HEK293 (cell line): Measurements from ENCODE around the gene VKORC1.

ENCODE experiments used
- GFI1B ChIP-seq: fragments of 450-650 bp; formaldehyde crosslinking; IDR thresholded peaks from 2 replicates; pipeline ENCODE4 v1.5.1; 2016; ENCODE audit warnings: missing biosample characterization, missing genetic modification characterization
- KLF8 ChIP-seq: fragments of 450-650 bp; formaldehyde crosslinking; IDR thresholded peaks from 2 replicates; pipeline ENCODE4 v1.5.1; 2016; ENCODE audit warnings: missing biosample characterization, missing genetic modification characterization
- RBAK ChIP-seq: fragments of 450-650 bp; formaldehyde crosslinking; IDR thresholded peaks from 2 replicates; pipeline ENCODE4 v1.5.1; 2016; ENCODE audit warnings: missing biosample characterization, missing genetic modification characterization
- SP2 ChIP-seq: fragments of 450-650 bp; formaldehyde crosslinking; IDR thresholded peaks from 2 replicates; pipeline ENCODE4 v1.5.1; 2016; ENCODE audit warnings: missing biosample characterization, missing genetic modification characterization
- SP7 ChIP-seq: fragments of 450-650 bp; formaldehyde crosslinking; IDR thresholded peaks from 2 replicates; pipeline ENCODE4 v1.5.1; 2016; ENCODE audit warnings: missing biosample characterization, missing genetic modification characterization
- YY1 ChIP-seq: fragments of 450-650 bp; formaldehyde crosslinking; IDR thresholded peaks from 2 replicates; pipeline ENCODE4 v1.5.1; 2018; ENCODE audit warnings: missing biosample characterization, missing genetic modification characterization
- ZBTB17 ChIP-seq: fragments of 450-650 bp; formaldehyde crosslinking; IDR thresholded peaks from 2 replicates; pipeline ENCODE4 v1.5.1; 2016; ENCODE audit warnings: missing biosample characterization, missing genetic modification characterization
- ZNF157 ChIP-seq: fragments of 450-650 bp; formaldehyde crosslinking; IDR thresholded peaks from 2 replicates; pipeline ENCODE4 v1.5.1; 2016; ENCODE audit warnings: missing biosample characterization, missing genetic modification characterization
- ZNF174 ChIP-seq: fragments of 450-650 bp; formaldehyde crosslinking; IDR thresholded peaks from 2 replicates; pipeline ENCODE4 v1.5.0; 2017; ENCODE audit warnings: missing biosample characterization, mild to moderate bottlenecking, missing genetic modification characterization
- ZNF24 ChIP-seq: fragments of 450-650 bp; formaldehyde crosslinking; IDR thresholded peaks from 2 replicates; pipeline ENCODE4 v1.5.1; 2016; ENCODE audit warnings: missing biosample characterization, missing genetic modification characterization
- ZNF248 ChIP-seq: fragments of 450-650 bp; formaldehyde crosslinking; IDR thresholded peaks from 2 replicates; pipeline ENCODE4 v1.5.1; 2017; ENCODE audit warnings: missing biosample characterization, missing genetic modification characterization
- ZNF274 ChIP-seq, 2 experiments: fragments of 200-500 bp in 1 of 2; fragments of 450-650 bp in 1 of 2; sonication (Bioruptor generic) in 1 of 2; formaldehyde crosslinking in 1 of 2; IDR thresholded peaks; 2 replicates each; pipeline versions ENCODE4 v1.5.1 to v1.6.1; 2014 to 2016; ENCODE audit warnings: borderline replicate concordance in 1 of 2, inconsistent platforms in 1 of 2, low read length in 1 of 2, missing biosample characterization in 1 of 2, missing genetic modification characterization in 1 of 2
- ZNF302 ChIP-seq: fragments of 450-650 bp; formaldehyde crosslinking; IDR thresholded peaks from 2 replicates; pipeline ENCODE4 v1.5.1; 2016; ENCODE audit warnings: missing biosample characterization, missing genetic modification characterization, low read depth
- ZNF366 ChIP-seq: fragments of 450-650 bp; formaldehyde crosslinking; conservative IDR thresholded peaks from 2 replicates; pipeline ENCODE4 v1.5.1; 2016; ENCODE audit warnings: missing biosample characterization, missing genetic modification characterization
- ZNF529 ChIP-seq: fragments of 450-650 bp; formaldehyde crosslinking; IDR thresholded peaks from 2 replicates; pipeline ENCODE4 v1.5.1; 2017; ENCODE audit warnings: missing genetic modification characterization, missing biosample characterization; ENCODE audit not compliant: insufficient replicate concordance
- ZNF549 ChIP-seq: fragments of 450-650 bp; IDR thresholded peaks from 2 replicates; pipeline ENCODE4 v1.5.1; 2018; ENCODE audit warnings: missing biosample characterization, missing genetic modification characterization, mild to moderate bottlenecking, inconsistent platforms, moderate library complexity
- ZNF600 ChIP-seq: fragments of 450-650 bp; formaldehyde crosslinking; IDR thresholded peaks from 2 replicates; pipeline ENCODE4 v1.5.1; 2016; ENCODE audit warnings: missing biosample characterization, missing genetic modification characterization
- ZNF629 ChIP-seq: fragments of 450-650 bp; formaldehyde crosslinking; IDR thresholded peaks from 2 replicates; pipeline ENCODE4 v1.5.1; 2017; ENCODE audit warnings: missing biosample characterization, missing genetic modification characterization
- ZNF660 ChIP-seq: fragments of 450-650 bp; IDR thresholded peaks from 2 replicates; pipeline ENCODE4 v1.5.1; 2018; ENCODE audit warnings: missing biosample characterization, mild to moderate bottlenecking, missing genetic modification characterization
- ZNF747 ChIP-seq: fragments of 450-650 bp; formaldehyde crosslinking; IDR thresholded peaks from 2 replicates; pipeline ENCODE4 v1.5.1; 2016; ENCODE audit warnings: missing biosample characterization, missing genetic modification characterization
- ZNF777 ChIP-seq: fragments of 450-650 bp; formaldehyde crosslinking; IDR thresholded peaks from 2 replicates; pipeline ENCODE4 v1.5.1; 2017; ENCODE audit warnings: missing biosample characterization, missing genetic modification characterization, borderline replicate concordance
- ZSCAN30 ChIP-seq: fragments of 450-650 bp; IDR thresholded peaks from 2 replicates; pipeline ENCODE4 v1.5.1; 2018; ENCODE audit warnings: missing biosample characterization, mild to moderate bottlenecking, missing genetic modification characterization, moderate library complexity
- ZXDB ChIP-seq: fragments of 450-650 bp; formaldehyde crosslinking; IDR thresholded peaks from 2 replicates; pipeline ENCODE4 v1.5.1; 2016; ENCODE audit warnings: missing biosample characterization, missing genetic modification characterization
- TF ChIP-seq, protein P1 (sequence below): fragments of 450-650 bp; formaldehyde crosslinking; IDR thresholded peaks from 2 replicates; pipeline ENCODE4 v1.5.1; 2016; ENCODE audit warnings: missing biosample characterization, missing genetic modification characterization
- TF ChIP-seq, protein P2 (sequence below): fragments of 450-650 bp; formaldehyde crosslinking; IDR thresholded peaks from 2 replicates; pipeline ENCODE4 v1.5.1; 2016; ENCODE audit warnings: missing biosample characterization, missing genetic modification characterization, low read depth
- TF ChIP-seq, protein P3 (sequence below): fragments of 450-650 bp; formaldehyde crosslinking; IDR thresholded peaks from 2 replicates; pipeline ENCODE4 v1.5.1; 2016; ENCODE audit warnings: missing biosample characterization, missing genetic modification characterization
- TF ChIP-seq, protein P4 (sequence below): fragments of 450-650 bp; formaldehyde crosslinking; IDR thresholded peaks from 2 replicates; pipeline ENCODE4 v1.5.1; 2017; ENCODE audit warnings: missing biosample characterization, missing genetic modification characterization
- TF ChIP-seq, protein P5 (sequence below): fragments of 450-650 bp; formaldehyde crosslinking; IDR thresholded peaks from 2 replicates; pipeline ENCODE4 v1.5.1; 2016; ENCODE audit warnings: missing biosample characterization, missing genetic modification characterization
- TF ChIP-seq, protein P6 (sequence below): fragments of 450-650 bp; formaldehyde crosslinking; IDR thresholded peaks from 2 replicates; pipeline ENCODE4 v1.5.1; 2016; ENCODE audit warnings: missing biosample characterization, missing genetic modification characterization
- TF ChIP-seq, protein P7 (sequence below): fragments of 450-650 bp; formaldehyde crosslinking; IDR thresholded peaks from 2 replicates; pipeline ENCODE4 v1.5.1; 2016; ENCODE audit warnings: missing biosample characterization, missing genetic modification characterization

VKORC1 gene

DNA sequence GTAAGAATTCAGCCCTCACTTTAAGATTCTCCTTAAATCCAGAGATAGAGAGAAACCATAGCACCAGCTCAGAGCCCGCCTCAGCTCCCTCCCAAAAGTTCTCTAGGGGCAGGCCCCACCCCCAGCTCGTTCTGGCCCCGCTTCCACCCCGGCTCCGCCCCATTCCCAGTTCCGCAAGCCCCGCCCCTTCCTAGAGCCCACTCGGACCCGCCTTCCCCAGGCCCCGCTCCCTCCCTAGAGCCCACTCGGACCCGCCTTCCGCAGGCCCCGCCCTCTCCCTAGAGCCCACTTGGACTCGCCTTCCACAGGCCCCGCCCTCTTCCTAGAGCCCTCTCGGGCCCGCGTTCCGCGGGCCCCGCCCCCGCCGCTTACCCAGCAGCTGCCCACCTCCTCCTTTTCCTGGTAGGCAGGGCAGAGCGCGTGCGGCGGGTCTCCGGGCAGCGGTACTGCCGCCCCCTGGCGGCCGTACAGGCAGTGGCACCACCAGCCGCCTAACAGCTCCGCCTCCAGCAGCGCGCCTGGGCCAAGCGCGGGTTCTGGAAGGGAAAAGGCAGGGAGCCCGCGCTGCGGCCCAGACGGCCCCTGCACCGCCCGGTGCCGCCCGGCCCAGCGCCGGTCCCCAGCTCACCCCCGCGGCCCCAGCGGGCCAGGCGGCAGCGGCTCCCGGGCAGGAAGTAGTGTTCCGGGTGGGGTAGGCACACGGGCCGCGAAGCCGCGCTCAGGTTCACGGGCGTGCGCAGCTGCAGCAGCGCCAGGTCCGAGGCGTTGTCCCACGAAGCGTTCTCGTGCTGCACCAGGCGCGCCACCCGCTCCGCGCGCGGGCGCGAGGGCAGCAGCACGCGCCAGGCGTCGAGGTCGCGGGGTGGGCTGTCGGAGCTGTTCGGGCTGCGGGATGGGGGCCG lies 47.8 kb upstream of the VKORC1 start (continued):
- TF ChIP-seq, protein P1, sequence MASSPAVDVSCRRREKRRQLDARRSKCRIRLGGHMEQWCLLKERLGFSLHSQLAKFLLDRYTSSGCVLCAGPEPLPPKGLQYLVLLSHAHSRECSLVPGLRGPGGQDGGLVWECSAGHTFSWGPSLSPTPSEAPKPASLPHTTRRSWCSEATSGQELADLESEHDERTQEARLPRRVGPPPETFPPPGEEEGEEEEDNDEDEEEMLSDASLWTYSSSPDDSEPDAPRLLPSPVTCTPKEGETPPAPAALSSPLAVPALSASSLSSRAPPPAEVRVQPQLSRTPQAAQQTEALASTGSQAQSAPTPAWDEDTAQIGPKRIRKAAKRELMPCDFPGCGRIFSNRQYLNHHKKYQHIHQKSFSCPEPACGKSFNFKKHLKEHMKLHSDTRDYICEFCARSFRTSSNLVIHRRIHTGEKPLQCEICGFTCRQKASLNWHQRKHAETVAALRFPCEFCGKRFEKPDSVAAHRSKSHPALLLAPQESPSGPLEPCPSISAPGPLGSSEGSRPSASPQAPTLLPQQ (tag by site-specific recombination) = 0 out of 2 replicates have a peak, but pooled peaks have one; percentile 23
- TF ChIP-seq ZNF248 (tag by site-specific recombination) (no peak), SP7 (peak; percentile 68), ZBTB17 (no peak; the same call in 1 of the 2 replicates), ZNF274 (IDR thresholded peaks at IDR 0.05; ENCODE audit: low read length) (no peak), ZNF274 (tag by site-specific recombination; IDR thresholded peaks at IDR 0.05; ENCODE audit: borderline replicate concordance) (no peak), ZNF302 (tag by site-specific recombination) (no peak), ZSCAN30 (tag by site-specific recombination) (peak; percentile 2), ZNF747 (tag by site-specific recombination) (no peak), ZNF600 (tag by site-specific recombination) (no peak), ZNF629 (tag by site-specific recombination) (peak; percentile 55; the same call in 1 of the 2 replicates), GFI1B (tag by site-specific recombination) (no peak), YY1 (tag by site-specific recombination) (no peak), SP2 (tag by site-specific recombination) (peak; percentile 99), ZNF174 (tag by site-specific recombination) (no peak), ZNF366 (tag by site-specific recombination) (0 out of 2 replicates have a peak, but pooled peaks have one; percentile 3), ZNF529 (tag by site-specific recombination) (no peak), ZNF777 (tag by site-specific recombination) (no peak), ZNF24 (tag by site-specific recombination) (no peak), ZNF549 (tag by site-specific recombination) (no peak), RBAK (tag by site-specific recombination) (no peak), ZNF157 (tag by site-specific recombination) (no peak), ZXDB (tag by site-specific recombination) (peak; percentile 35; the same call in 1 of the 2 replicates), ZNF660 (tag by site-specific recombination) (peak; percentile 70; the same call in 1 of the 2 replicates), KLF8 (peak; percentile 74)
- TF ChIP-seq, protein P2, sequence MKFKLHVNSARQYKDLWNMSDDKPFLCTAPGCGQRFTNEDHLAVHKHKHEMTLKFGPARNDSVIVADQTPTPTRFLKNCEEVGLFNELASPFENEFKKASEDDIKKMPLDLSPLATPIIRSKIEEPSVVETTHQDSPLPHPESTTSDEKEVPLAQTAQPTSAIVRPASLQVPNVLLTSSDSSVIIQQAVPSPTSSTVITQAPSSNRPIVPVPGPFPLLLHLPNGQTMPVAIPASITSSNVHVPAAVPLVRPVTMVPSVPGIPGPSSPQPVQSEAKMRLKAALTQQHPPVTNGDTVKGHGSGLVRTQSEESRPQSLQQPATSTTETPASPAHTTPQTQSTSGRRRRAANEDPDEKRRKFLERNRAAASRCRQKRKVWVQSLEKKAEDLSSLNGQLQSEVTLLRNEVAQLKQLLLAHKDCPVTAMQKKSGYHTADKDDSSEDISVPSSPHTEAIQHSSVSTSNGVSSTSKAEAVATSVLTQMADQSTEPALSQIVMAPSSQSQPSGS (tag by site-specific recombination) = no peak
- TF ChIP-seq, protein P3, sequence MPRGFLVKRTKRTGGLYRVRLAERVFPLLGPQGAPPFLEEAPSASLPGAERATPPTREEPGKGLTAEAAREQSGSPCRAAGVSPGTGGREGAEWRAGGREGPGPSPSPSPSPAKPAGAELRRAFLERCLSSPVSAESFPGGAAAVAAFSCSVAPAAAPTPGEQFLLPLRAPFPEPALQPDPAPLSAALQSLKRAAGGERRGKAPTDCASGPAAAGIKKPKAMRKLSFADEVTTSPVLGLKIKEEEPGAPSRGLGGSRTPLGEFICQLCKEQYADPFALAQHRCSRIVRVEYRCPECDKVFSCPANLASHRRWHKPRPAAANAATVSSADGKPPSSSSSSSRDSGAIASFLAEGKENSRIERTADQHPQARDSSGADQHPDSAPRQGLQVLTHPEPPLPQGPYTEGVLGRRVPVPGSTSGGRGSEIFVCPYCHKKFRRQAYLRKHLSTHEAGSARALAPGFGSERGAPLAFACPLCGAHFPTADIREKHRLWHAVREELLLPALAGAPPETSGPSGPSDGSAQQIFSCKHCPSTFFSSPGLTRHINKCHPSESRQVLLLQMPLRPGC (tag by site-specific recombination) = no peak
- TF ChIP-seq, protein P4, sequence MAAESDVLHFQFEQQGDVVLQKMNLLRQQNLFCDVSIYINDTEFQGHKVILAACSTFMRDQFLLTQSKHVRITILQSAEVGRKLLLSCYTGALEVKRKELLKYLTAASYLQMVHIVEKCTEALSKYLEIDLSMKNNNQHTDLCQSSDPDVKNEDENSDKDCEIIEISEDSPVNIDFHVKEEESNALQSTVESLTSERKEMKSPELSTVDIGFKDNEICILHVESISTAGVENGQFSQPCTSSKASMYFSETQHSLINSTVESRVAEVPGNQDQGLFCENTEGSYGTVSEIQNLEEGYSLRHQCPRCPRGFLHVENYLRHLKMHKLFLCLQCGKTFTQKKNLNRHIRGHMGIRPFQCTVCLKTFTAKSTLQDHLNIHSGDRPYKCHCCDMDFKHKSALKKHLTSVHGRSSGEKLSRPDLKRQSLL = peak; percentile 100
- TF ChIP-seq, protein P5, sequence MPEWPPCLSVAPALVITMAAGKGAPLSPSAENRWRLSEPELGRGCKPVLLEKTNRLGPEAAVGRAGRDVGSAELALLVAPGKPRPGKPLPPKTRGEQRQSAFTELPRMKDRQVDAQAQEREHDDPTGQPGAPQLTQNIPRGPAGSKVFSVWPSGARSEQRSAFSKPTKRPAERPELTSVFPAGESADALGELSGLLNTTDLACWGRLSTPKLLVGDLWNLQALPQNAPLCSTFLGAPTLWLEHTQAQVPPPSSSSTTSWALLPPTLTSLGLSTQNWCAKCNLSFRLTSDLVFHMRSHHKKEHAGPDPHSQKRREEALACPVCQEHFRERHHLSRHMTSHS (tag by site-specific recombination) = no peak
- TF ChIP-seq, protein P6, sequence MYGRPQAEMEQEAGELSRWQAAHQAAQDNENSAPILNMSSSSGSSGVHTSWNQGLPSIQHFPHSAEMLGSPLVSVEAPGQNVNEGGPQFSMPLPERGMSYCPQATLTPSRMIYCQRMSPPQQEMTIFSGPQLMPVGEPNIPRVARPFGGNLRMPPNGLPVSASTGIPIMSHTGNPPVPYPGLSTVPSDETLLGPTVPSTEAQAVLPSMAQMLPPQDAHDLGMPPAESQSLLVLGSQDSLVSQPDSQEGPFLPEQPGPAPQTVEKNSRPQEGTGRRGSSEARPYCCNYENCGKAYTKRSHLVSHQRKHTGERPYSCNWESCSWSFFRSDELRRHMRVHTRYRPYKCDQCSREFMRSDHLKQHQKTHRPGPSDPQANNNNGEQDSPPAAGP (tag by site-specific recombination) = peak; percentile 77
- TF ChIP-seq, protein P7, sequence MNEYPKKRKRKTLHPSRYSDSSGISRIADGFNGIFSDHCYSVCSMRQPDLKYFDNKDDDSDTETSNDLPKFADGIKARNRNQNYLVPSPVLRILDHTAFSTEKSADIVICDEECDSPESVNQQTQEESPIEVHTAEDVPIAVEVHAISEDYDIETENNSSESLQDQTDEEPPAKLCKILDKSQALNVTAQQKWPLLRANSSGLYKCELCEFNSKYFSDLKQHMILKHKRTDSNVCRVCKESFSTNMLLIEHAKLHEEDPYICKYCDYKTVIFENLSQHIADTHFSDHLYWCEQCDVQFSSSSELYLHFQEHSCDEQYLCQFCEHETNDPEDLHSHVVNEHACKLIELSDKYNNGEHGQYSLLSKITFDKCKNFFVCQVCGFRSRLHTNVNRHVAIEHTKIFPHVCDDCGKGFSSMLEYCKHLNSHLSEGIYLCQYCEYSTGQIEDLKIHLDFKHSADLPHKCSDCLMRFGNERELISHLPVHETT (tag by site-specific recombination) = 0 out of 2 replicates have a peak, but pooled peaks have one; percentile 17
